GM20431 (cell line): Measurements from ENCODE around the gene HRAS.
"Not testable (repeated sequence)": the region's sequence is repeated elsewhere in the genome, so short reads cannot be mapped to it uniquely, and the experiment has no call there.

ENCODE experiments used
- in situ Hi-C: fragments of 300-500 bp; cut with MseI, MboI; formaldehyde crosslinking; loops from one replicate; pipeline ENCODE4 v1.15.0; 2020; ENCODE audit warnings: low sequenced_read_pairs; ENCODE audit not compliant: unreplicated experiment

The HRAS gene

GRCh38 chr11:535519-536454, at the start of gene HRAS:
Gene HRAS, minus strand, starts transcription at chr11:535576.
- in situ Hi-C loops = no loop called here

- in situ Hi-C loops = no loop called here
Observed at GRCh38 chr11:584287-584686, 48.9 kb upstream of the HRAS start.

GRCh38 chr11:581752-582151, 46.4 kb upstream of the HRAS start:
- in situ Hi-C loops = no loop called here

- in situ Hi-C loops = no loop called here
Observed at GRCh38 chr11:581342-581741, 46.0 kb upstream of the HRAS start.

GRCh38 chr11:579830-580601, 44.6 kb upstream of the HRAS start:
- in situ Hi-C loops = no loop called here

GRCh38 chr11:578276-579035, 43.1 kb upstream of the HRAS start:
- in situ Hi-C loops = no loop called here

GRCh38 chr11:577611-577894, 42.2 kb upstream of the HRAS start:
- in situ Hi-C loops = no loop called here

GRCh38 chr11:576811-577610, 41.6 kb upstream of the HRAS start:
- in situ Hi-C loops = no loop called here

GRCh38 chr11:575996-576768, 40.8 kb upstream of the HRAS start, which contains the start of gene PHRF1:
Gene PHRF1, plus strand, starts transcription at chr11:576470. Its CDS starts 5,043 bp downstream, at chr11:581513.
- in situ Hi-C loops = no loop called here

GRCh38 chr11:575313-575995, 40.1 kb upstream of the HRAS start:
- in situ Hi-C loops = no loop called here

- in situ Hi-C loops = no loop called here
Observed at GRCh38 chr11:574632-575312, 39.4 kb upstream of the HRAS start.

GRCh38 chr11:574031-574570, 38.7 kb upstream of the HRAS start:
- in situ Hi-C loops = not testable (repeated sequence)

- in situ Hi-C loops = no loop called here
Observed at GRCh38 chr11:573146-573759, 37.9 kb upstream of the HRAS start.

GRCh38 chr11:571802-572185, 36.4 kb upstream of the HRAS start:
- in situ Hi-C loops = no loop called here

- in situ Hi-C loops = no loop called here
Observed at GRCh38 chr11:569158-569885, 33.9 kb upstream of the HRAS start.

- in situ Hi-C loops = no loop called here
Observed at GRCh38 chr11:568306-569157, 33.2 kb upstream of the HRAS start.
